Stomach smooth muscle (tissue), 2 donors: ENCODE results near the gene AREL1.

Source experiments
- H3K27ac ChIP-seq: one replicate; pipeline ENCODE4 v1.7.0; 2013; ENCODE audit warnings: mild to moderate bottlenecking, low read length, inconsistent platforms
- H3K27me3 ChIP-seq, 2 donors: one replicate each; pipeline ENCODE4 v1.7.0; 2013; ENCODE audit warnings: low read length in 2 of 2; ENCODE audit not compliant: insufficient read depth in 2 of 2, control insufficient read depth in 1 of 2
- H3K36me3 ChIP-seq, 2 donors: one replicate each; pipeline ENCODE4 v1.7.0; 2013; ENCODE audit warnings: low read length in 2 of 2; ENCODE audit not compliant: control insufficient read depth in 2 of 2, insufficient read depth in 2 of 2
- H3K4me1 ChIP-seq: one replicate; pipeline ENCODE4 v1.7.0; 2013; ENCODE audit warnings: low read length; ENCODE audit not compliant: control insufficient read depth, insufficient read depth
- H3K4me3 ChIP-seq, 2 donors: one replicate each; pipeline ENCODE4 v1.7.0; 2013; ENCODE audit warnings: low read length in 2 of 2
- H3K9ac ChIP-seq, 2 donors: one replicate each; pipeline ENCODE4 v1.7.0; 2013; ENCODE audit warnings: low read length in 2 of 2, mild to moderate bottlenecking in 1 of 2
- H3K9me3 ChIP-seq, 2 donors: one replicate each; pipeline ENCODE4 v1.7.0; 2013; ENCODE audit warnings: low read length in 2 of 2; ENCODE audit not compliant: control insufficient read depth in 2 of 2
- donor health status: healthy.
- donor health status: Pancreatic carcinoma.

The AREL1 gene

GRCh38 chr14:74635847-74636246 lies 77.0 kb downstream of the AREL1 start:
- Histone ChIP-seq H3K9ac (no peak overlapping the region), H3K27ac (no peak overlapping the region), H3K27me3 (peaks cover 7 to 11% of the 10 kb centered on the region in 2 donors), H3K4me1 (peaks cover 2% of the 10 kb centered on the region), H3K4me3 (no peak overlapping the region), H3K9me3 (no peaks in the 10 kb centered on the region), H3K36me3 (no peaks in the 10 kb centered on the region)

GRCh38 chr14:74634964-74635363 lies 77.9 kb downstream of the AREL1 start:
- no peak overlapping the region for H3K9ac ChIP-seq
- no peak overlapping the region for H3K27ac ChIP-seq
- peaks cover 0 to 8% of the 10 kb centered on the region in 2 donors for H3K27me3 ChIP-seq
- no peaks in the 10 kb centered on the region for H3K36me3 ChIP-seq
- H3K4me1 ChIP-seq, result peaks cover 2% of the 10 kb centered on the region
- H3K4me3 ChIP-seq, result no peak overlapping the region
- no peaks in the 10 kb centered on the region for H3K9me3 ChIP-seq

GRCh38 chr14:74634481-74634880 lies 78.4 kb downstream of the AREL1 start:
- Histone ChIP-seq H3K27ac (no peak overlapping the region), H3K36me3 (no peaks in the 10 kb centered on the region), H3K4me3 (no peak overlapping the region), H3K4me1 (peaks cover 2% of the 10 kb centered on the region), H3K9ac (no peak overlapping the region), H3K9me3 (no peaks in the 10 kb centered on the region), H3K27me3 (peaks cover 0 to 8% of the 10 kb centered on the region in 2 donors)

GRCh38 chr14:74630881-74631690 lies 81.8 kb downstream of the AREL1 start:
- Histone ChIP-seq H3K4me1 (no peaks in the 10 kb centered on the region), H3K9me3 (no peaks in the 10 kb centered on the region), H3K9ac (no peak overlapping the region), H3K36me3 (no peaks in the 10 kb centered on the region), H3K27me3 (no peaks in the 10 kb centered on the region), H3K27ac (no peak overlapping the region), H3K4me3 (no peak overlapping the region)

GRCh38 chr14:74628418-74628817 lies 84.5 kb downstream of the AREL1 start:
- Histone ChIP-seq H3K27ac (no peak overlapping the region), H3K4me3 (no peak overlapping the region), H3K4me1 (no peaks in the 10 kb centered on the region), H3K9me3 (no peaks in the 10 kb centered on the region), H3K9ac (no peak overlapping the region), H3K36me3 (no peaks in the 10 kb centered on the region), H3K27me3 (no peaks in the 10 kb centered on the region)

- Histone ChIP-seq H3K4me1 (no peaks in the 10 kb centered on the region), H3K27me3 (no peaks in the 10 kb centered on the region), H3K27ac (no peak overlapping the region)
Measured at GRCh38 chr14:74627076-74627475, 85.8 kb downstream of the AREL1 start.

GRCh38 chr14:74622257-74622656 lies 90.6 kb downstream of the AREL1 start:
- Histone ChIP-seq H3K9me3 (no peaks in the 10 kb centered on the region), H3K4me3 (no peak overlapping the region), H3K36me3 (no peaks in the 10 kb centered on the region), H3K9ac (no peak overlapping the region), H3K4me1 (peaks cover 14% of the 10 kb centered on the region), H3K27me3 (peaks cover under 1 to 2% of the 10 kb centered on the region in 2 donors), H3K27ac (no peak overlapping the region)

More at GRCh38 chr14:74627076-74627475, 85.8 kb downstream of the AREL1 start:
- H3K9me3 ChIP-seq, result no peaks in the 10 kb centered on the region
- no peak overlapping the region for H3K9ac ChIP-seq
- no peaks in the 10 kb centered on the region for H3K36me3 ChIP-seq
- no peak overlapping the region for H3K4me3 ChIP-seq

GRCh38 chr14:74621556-74621955 lies 91.3 kb downstream of the AREL1 start:
- no peak overlapping the region for H3K27ac ChIP-seq
- no peaks in the 10 kb centered on the region for H3K36me3 ChIP-seq
- H3K4me3 ChIP-seq, result no peak overlapping the region
- no peak overlapping the region for H3K9ac ChIP-seq
- peaks cover 4 to 5% of the 10 kb centered on the region in 2 donors for H3K27me3 ChIP-seq
- H3K4me1 ChIP-seq, result peaks cover 14% of the 10 kb centered on the region
- no peaks in the 10 kb centered on the region for H3K9me3 ChIP-seq

GRCh38 chr14:74620923-74621322 lies 92.0 kb downstream of the AREL1 start:
- no peak overlapping the region for H3K9ac ChIP-seq
- H3K4me1 ChIP-seq, result peaks cover 14% of the 10 kb centered on the region
- no peaks in the 10 kb centered on the region for H3K36me3 ChIP-seq
- H3K27me3 ChIP-seq, result peaks cover 8 to 9% of the 10 kb centered on the region in 2 donors
- no peak overlapping the region for H3K4me3 ChIP-seq
- H3K27ac ChIP-seq, result no peak overlapping the region
- no peaks in the 10 kb centered on the region for H3K9me3 ChIP-seq

- no peaks in the 10 kb centered on the region for H3K9me3 ChIP-seq
- no peak overlapping the region for H3K9ac ChIP-seq
- no peak overlapping the region for H3K27ac ChIP-seq
- no peak overlapping the region for H3K4me3 ChIP-seq
- peaks cover 8 to 13% of the 10 kb centered on the region in 2 donors for H3K27me3 ChIP-seq
- H3K36me3 ChIP-seq, result no peaks in the 10 kb centered on the region
- peaks cover 14% of the 10 kb centered on the region for H3K4me1 ChIP-seq
Measured at GRCh38 chr14:74620497-74620921, 92.4 kb downstream of the AREL1 start.

GRCh38 chr14:74619672-74620131 lies 93.2 kb downstream of the AREL1 start:
- Histone ChIP-seq H3K9me3 (no peaks in the 10 kb centered on the region), H3K4me3 (no peak overlapping the region), H3K4me1 (peaks cover 14% of the 10 kb centered on the region), H3K27ac (no peak overlapping the region), H3K36me3 (no peaks in the 10 kb centered on the region), H3K9ac (no peak overlapping the region), H3K27me3 (peaks cover 8 to 15% of the 10 kb centered on the region in 2 donors)
